Activated naive CD8-positive, alpha-beta T cell treated with anti-CD3 and anti-CD28 coated beads, Interleukin-2, amount 50 U/mL, for 24 hours (primary cell): Measurements from ENCODE around the gene AFM.

Experiments used
- ATAC-seq: fragments of 150-1000 bp; cut with Tn5 transposase; one replicate; pipeline ENCODE4 v1.10.0; 2021
- DNase-seq: peaks from one replicate; pipeline ENCODE4 v3.0.0; 2021
- H3K27ac Mint-ChIP-seq: one replicate; pipeline ENCODE4 v1.8.0; 2021; ENCODE audit warnings: mild to moderate bottlenecking, mixed read lengths
- H3K27me3 Mint-ChIP-seq: one replicate; pipeline ENCODE4 v1.8.0; 2021; ENCODE audit warnings: mixed read lengths
- H3K36me3 Mint-ChIP-seq: one replicate; pipeline ENCODE4 v1.8.0; 2021; ENCODE audit warnings: low read depth, mixed read lengths
- H3K4me1 Mint-ChIP-seq: one replicate; pipeline ENCODE4 v1.8.0; 2021; ENCODE audit warnings: mixed read lengths
- H3K4me3 Mint-ChIP-seq: one replicate; pipeline ENCODE4 v1.8.0; 2021; ENCODE audit warnings: mild to moderate bottlenecking, moderate library complexity, mixed read lengths
- H3K9me3 Mint-ChIP-seq: one replicate; pipeline ENCODE4 v1.8.0; 2021; ENCODE audit warnings: mixed read lengths

Gene AFM

GRCh38 chr4:73481358-73481757 is at the start of gene AFM:
TSS of gene AFM (plus strand) at chr4:73481745. CDS start at chr4:73481776, 31 bp downstream.
- Mint-ChIP-seq H3K4me1 (no peaks in the 10 kb centered on the region), H3K9me3 (no peaks in the 10 kb centered on the region), H3K4me3 (no peak within 1 kb of the TSS), H3K36me3 (no peaks in the 10 kb centered on the region), H3K27me3 (peaks cover 7% of the 10 kb centered on the region), H3K27ac (no peak within 1 kb of the TSS)
- DNase-seq (no peak), ATAC-seq (no peak)

GRCh38 chr4:73431813-73432168 is 49.8 kb upstream of the AFM start:
- DNase-seq (no peak), ATAC-seq (no peak)
- Mint-ChIP-seq H3K27me3 (peaks cover 4% of the 10 kb centered on the region), H3K36me3 (no peaks in the 10 kb centered on the region), H3K4me1 (no peaks in the 10 kb centered on the region), H3K27ac (no peak overlapping the region), H3K4me3 (no peak overlapping the region), H3K9me3 (no peaks in the 10 kb centered on the region)

GRCh38 chr4:73432169-73433000 is 49.2 kb upstream of the AFM start:
- no peaks in the 10 kb centered on the region for H3K36me3 Mint-ChIP-seq
- H3K4me3 Mint-ChIP-seq = no peak overlapping the region
- ATAC-seq (no peak), DNase-seq (no peak)
- no peaks in the 10 kb centered on the region for H3K4me1 Mint-ChIP-seq
- no peak overlapping the region for H3K27ac Mint-ChIP-seq
- H3K27me3 Mint-ChIP-seq = peaks cover 3% of the 10 kb centered on the region
- H3K9me3 Mint-ChIP-seq = no peaks in the 10 kb centered on the region

GRCh38 chr4:73433140-73433539 is 48.4 kb upstream of the AFM start:
- no peak overlapping the region for H3K27ac Mint-ChIP-seq
- H3K4me3 Mint-ChIP-seq = no peak overlapping the region
- H3K36me3 Mint-ChIP-seq = no peaks in the 10 kb centered on the region
- H3K4me1 Mint-ChIP-seq = no peaks in the 10 kb centered on the region
- ATAC-seq = no peak
- peaks cover 3% of the 10 kb centered on the region for H3K27me3 Mint-ChIP-seq
- H3K9me3 Mint-ChIP-seq = no peaks in the 10 kb centered on the region
- no peak for DNase-seq

GRCh38 chr4:73434311-73434710 is 47.2 kb upstream of the AFM start:
- no peaks in the 10 kb centered on the region for H3K27me3 Mint-ChIP-seq
- H3K4me1 Mint-ChIP-seq = no peaks in the 10 kb centered on the region
- ATAC-seq = no peak
- H3K4me3 Mint-ChIP-seq = no peak overlapping the region
- H3K27ac Mint-ChIP-seq = no peak overlapping the region
- no peaks in the 10 kb centered on the region for H3K36me3 Mint-ChIP-seq
- no peak for DNase-seq
- no peaks in the 10 kb centered on the region for H3K9me3 Mint-ChIP-seq

- DNase-seq (no peak), ATAC-seq (no peak)
- Mint-ChIP-seq H3K4me3 (no peak within 1 kb of the TSS), H3K27ac (no peak within 1 kb of the TSS), H3K27me3 (no peaks in the 10 kb centered on the region), H3K4me1 (no peaks in the 10 kb centered on the region), H3K9me3 (no peaks in the 10 kb centered on the region), H3K36me3 (no peaks in the 10 kb centered on the region)
Observed at GRCh38 chr4:73435984-73436383, 45.6 kb upstream of the AFM start, which contains the start of gene AFP. TSS of gene AFP (plus strand) at chr4:73436221. CDS start at chr4:73436263, 42 bp downstream.

- no peak overlapping the region for H3K4me3 Mint-ChIP-seq
- DNase-seq = no peak
- no peaks in the 10 kb centered on the region for H3K36me3 Mint-ChIP-seq
- no peaks in the 10 kb centered on the region for H3K9me3 Mint-ChIP-seq
- no peak overlapping the region for H3K27ac Mint-ChIP-seq
- H3K27me3 Mint-ChIP-seq = peaks cover 2% of the 10 kb centered on the region
- H3K4me1 Mint-ChIP-seq = no peaks in the 10 kb centered on the region
- no peak for ATAC-seq
Observed at GRCh38 chr4:73436674-73437557, 44.6 kb upstream of the AFM start.

- Mint-ChIP-seq H3K36me3 (no peaks in the 10 kb centered on the region), H3K4me1 (no peaks in the 10 kb centered on the region), H3K27ac (no peak overlapping the region), H3K9me3 (no peaks in the 10 kb centered on the region), H3K27me3 (peaks cover 2% of the 10 kb centered on the region), H3K4me3 (no peak overlapping the region)
- DNase-seq (no peak), ATAC-seq (no peak)
Observed at GRCh38 chr4:73437558-73437956, 44.0 kb upstream of the AFM start.

GRCh38 chr4:73438048-73438447 is 43.5 kb upstream of the AFM start:
- H3K4me3 Mint-ChIP-seq = no peak overlapping the region
- DNase-seq (no peak), ATAC-seq (no peak)
- H3K36me3 Mint-ChIP-seq = no peaks in the 10 kb centered on the region
- no peaks in the 10 kb centered on the region for H3K4me1 Mint-ChIP-seq
- H3K27ac Mint-ChIP-seq = no peak overlapping the region
- peaks cover 2% of the 10 kb centered on the region for H3K27me3 Mint-ChIP-seq
- no peaks in the 10 kb centered on the region for H3K9me3 Mint-ChIP-seq

- no peaks in the 10 kb centered on the region for H3K9me3 Mint-ChIP-seq
- no peak overlapping the region for H3K27ac Mint-ChIP-seq
- no peaks in the 10 kb centered on the region for H3K36me3 Mint-ChIP-seq
- H3K27me3 Mint-ChIP-seq = peaks cover 2% of the 10 kb centered on the region
- H3K4me3 Mint-ChIP-seq = no peak overlapping the region
- no peaks in the 10 kb centered on the region for H3K4me1 Mint-ChIP-seq
- no peak for DNase-seq
- ATAC-seq = no peak
Observed at GRCh38 chr4:73438582-73439215, 42.8 kb upstream of the AFM start.

- Mint-ChIP-seq H3K27ac (no peak overlapping the region), H3K36me3 (no peaks in the 10 kb centered on the region), H3K27me3 (peaks cover 2% of the 10 kb centered on the region), H3K9me3 (no peaks in the 10 kb centered on the region), H3K4me1 (no peaks in the 10 kb centered on the region), H3K4me3 (no peak overlapping the region)
- no peak for ATAC-seq
- no peak for DNase-seq
Observed at GRCh38 chr4:73439445-73439844, 42.1 kb upstream of the AFM start.

- Mint-ChIP-seq H3K4me1 (no peaks in the 10 kb centered on the region), H3K9me3 (no peaks in the 10 kb centered on the region), H3K36me3 (no peaks in the 10 kb centered on the region), H3K27me3 (peaks cover 3% of the 10 kb centered on the region), H3K27ac (no peak overlapping the region), H3K4me3 (no peak overlapping the region)
- no peak for DNase-seq
- ATAC-seq = no peak
Observed at GRCh38 chr4:73439991-73440390, 41.6 kb upstream of the AFM start.

- peaks cover 3% of the 10 kb centered on the region for H3K27me3 Mint-ChIP-seq
- no peak for ATAC-seq
- no peak overlapping the region for H3K27ac Mint-ChIP-seq
Observed at GRCh38 chr4:73440653-73441052, 40.9 kb upstream of the AFM start.

GRCh38 chr4:73442275-73442674 is 39.3 kb upstream of the AFM start:
- H3K9me3 Mint-ChIP-seq = no peaks in the 10 kb centered on the region
- no peak overlapping the region for H3K27ac Mint-ChIP-seq
- H3K4me1 Mint-ChIP-seq = no peaks in the 10 kb centered on the region
- no peak for DNase-seq
- ATAC-seq = no peak
- peaks cover 5% of the 10 kb centered on the region for H3K27me3 Mint-ChIP-seq
- no peaks in the 10 kb centered on the region for H3K36me3 Mint-ChIP-seq
- no peak overlapping the region for H3K4me3 Mint-ChIP-seq

More at GRCh38 chr4:73440653-73441052, 40.9 kb upstream of the AFM start:
- Mint-ChIP-seq H3K36me3 (no peaks in the 10 kb centered on the region), H3K9me3 (no peaks in the 10 kb centered on the region), H3K4me1 (no peaks in the 10 kb centered on the region), H3K4me3 (no peak overlapping the region)
- DNase-seq = no peak
